Measurements from ENCODE around the gene SYCP2L.

The SYCP2L gene

DNA sequence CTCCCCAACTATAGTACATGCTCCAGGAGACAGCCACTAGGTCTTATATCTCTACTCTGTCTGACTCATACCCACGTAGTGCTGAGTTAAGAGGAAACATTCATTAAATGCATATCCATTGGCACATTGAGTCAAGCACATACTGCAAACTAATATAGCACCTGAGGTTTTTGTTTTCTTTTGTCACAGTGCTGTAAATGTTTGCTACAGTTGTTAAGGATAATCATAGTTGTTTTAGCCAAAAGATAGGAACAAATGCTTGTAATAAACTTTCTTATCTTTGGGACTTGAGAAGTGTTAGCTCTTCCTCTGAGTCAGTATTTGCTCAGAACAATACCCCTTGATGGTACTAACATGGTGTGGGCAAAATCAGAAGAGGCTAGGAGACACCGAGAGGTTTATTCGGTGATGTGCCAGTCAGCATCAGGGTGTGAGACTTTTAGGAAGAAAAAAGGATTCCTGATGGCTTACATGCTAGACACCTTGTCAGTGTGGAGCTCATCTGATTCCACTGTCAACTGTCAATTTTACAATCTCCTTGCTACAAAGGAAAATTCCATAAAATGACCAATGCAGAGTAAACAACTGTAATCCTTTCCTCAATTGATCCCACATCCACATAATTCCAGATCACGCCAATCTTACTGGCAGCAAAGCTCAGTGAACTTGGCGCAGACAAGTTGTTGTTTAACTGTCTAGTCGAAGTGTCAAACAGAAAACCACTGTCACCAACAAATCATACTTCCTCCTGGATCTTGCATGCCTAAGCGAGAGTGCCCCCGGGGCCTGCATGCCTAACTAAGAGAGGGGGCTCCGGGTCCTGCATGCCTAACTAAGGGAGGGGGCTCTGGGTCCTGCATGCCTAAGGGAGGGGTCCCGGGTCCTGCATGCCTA, 121.1 kb downstream of the SYCP2L start:
- Histone ChIP-seq H3K9me3 (ENCODE audit: control insufficient read depth, low read length) (no peaks in the 10 kb centered on the region), H3K27me3 (ENCODE audit: control insufficient read depth, insufficient read depth, low read length) (no peaks in the 10 kb centered on the region), H3K9ac (no peak overlapping the region), H3K4me1 (peaks cover 15% of the 10 kb centered on the region), H3K79me2 (no peaks in the 10 kb centered on the region), H3K36me3 (ENCODE audit: control insufficient read depth, insufficient read depth, low read length) (no peaks in the 10 kb centered on the region), H3K4me3 (ENCODE audit: low read depth, low read length) (no peak overlapping the region), H3K4me2 (ENCODE audit: low read length) (no peak overlapping the region), H2AFZ (no peak overlapping the region), H3K27ac (no peak overlapping the region)
- TF ChIP-seq, protein P1, sequence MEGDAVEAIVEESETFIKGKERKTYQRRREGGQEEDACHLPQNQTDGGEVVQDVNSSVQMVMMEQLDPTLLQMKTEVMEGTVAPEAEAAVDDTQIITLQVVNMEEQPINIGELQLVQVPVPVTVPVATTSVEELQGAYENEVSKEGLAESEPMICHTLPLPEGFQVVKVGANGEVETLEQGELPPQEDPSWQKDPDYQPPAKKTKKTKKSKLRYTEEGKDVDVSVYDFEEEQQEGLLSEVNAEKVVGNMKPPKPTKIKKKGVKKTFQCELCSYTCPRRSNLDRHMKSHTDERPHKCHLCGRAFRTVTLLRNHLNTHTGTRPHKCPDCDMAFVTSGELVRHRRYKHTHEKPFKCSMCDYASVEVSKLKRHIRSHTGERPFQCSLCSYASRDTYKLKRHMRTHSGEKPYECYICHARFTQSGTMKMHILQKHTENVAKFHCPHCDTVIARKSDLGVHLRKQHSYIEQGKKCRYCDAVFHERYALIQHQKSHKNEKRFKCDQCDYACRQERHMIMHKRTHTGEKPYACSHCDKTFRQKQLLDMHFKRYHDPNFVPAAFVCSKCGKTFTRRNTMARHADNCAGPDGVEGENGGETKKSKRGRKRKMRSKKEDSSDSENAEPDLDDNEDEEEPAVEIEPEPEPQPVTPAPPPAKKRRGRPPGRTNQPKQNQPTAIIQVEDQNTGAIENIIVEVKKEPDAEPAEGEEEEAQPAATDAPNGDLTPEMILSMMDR (IDR thresholded peaks at IDR 0.05), result no peak

DNA sequence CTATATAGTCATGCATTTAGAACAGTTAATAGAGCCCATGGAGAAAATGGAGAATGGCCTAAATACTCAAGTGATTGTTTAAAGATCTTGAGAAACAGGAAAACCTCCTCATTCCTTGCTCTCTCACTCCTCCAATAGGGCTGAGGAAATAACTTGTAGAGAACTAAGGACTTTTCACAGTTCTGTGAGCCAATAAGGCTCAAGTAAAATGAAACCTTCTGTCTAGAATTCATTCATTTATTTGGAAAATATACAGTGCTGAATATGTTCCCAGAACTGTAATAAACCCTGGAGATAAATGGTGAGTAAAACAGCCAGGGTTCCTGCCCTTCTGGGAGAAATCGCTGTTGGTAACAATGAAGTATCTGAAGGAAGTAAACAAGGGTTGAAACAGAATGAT, 122.0 kb downstream of the SYCP2L start:
- Histone ChIP-seq H3K4me2 (ENCODE audit: low read length) (no peak overlapping the region), H2AFZ (no peak overlapping the region), H3K9ac (no peak overlapping the region), H3K9me3 (ENCODE audit: control insufficient read depth, low read length) (no peaks in the 10 kb centered on the region), H3K27me3 (ENCODE audit: control insufficient read depth, insufficient read depth, low read length) (no peaks in the 10 kb centered on the region), H3K79me2 (no peaks in the 10 kb centered on the region), H3K36me3 (ENCODE audit: control insufficient read depth, insufficient read depth, low read length) (no peaks in the 10 kb centered on the region), H3K27ac (no peak overlapping the region), H3K4me3 (ENCODE audit: low read depth, low read length) (no peak overlapping the region), H3K4me1 (peaks cover 15% of the 10 kb centered on the region)
- TF ChIP-seq, protein P1 (IDR thresholded peaks at IDR 0.05), result no peak

DNA sequence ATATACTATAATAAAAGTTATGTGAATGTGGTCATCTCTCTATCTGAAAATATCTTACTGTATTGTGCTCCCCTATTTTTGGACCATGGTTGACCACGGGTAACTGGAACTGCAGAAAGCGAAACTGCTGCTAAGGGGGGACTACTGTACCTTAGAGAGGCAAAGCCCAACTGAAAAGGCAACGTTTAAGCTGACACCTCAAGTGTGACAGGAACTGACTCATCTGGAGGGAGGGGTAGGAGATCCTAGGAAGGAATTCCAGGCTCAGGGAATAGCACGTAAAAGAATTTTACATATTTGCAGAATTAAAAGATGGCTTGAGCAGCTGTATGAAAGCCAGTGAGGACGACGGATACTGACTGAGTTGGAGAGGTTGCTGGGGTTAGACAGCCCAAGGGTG, 122.5 kb downstream of the SYCP2L start:
- Histone ChIP-seq H3K4me3 (ENCODE audit: low read depth, low read length) (no peak overlapping the region), H3K79me2 (no peaks in the 10 kb centered on the region), H3K27ac (no peak overlapping the region), H3K27me3 (ENCODE audit: control insufficient read depth, insufficient read depth, low read length) (no peaks in the 10 kb centered on the region), H3K9ac (no peak overlapping the region), H3K4me2 (ENCODE audit: low read length) (no peak overlapping the region), H3K9me3 (ENCODE audit: control insufficient read depth, low read length) (no peaks in the 10 kb centered on the region), H3K36me3 (ENCODE audit: control insufficient read depth, insufficient read depth, low read length) (no peaks in the 10 kb centered on the region), H2AFZ (no peak overlapping the region), H3K4me1 (peaks cover 15% of the 10 kb centered on the region)
- TF ChIP-seq, protein P1 (IDR thresholded peaks at IDR 0.05), result no peak

DNA sequence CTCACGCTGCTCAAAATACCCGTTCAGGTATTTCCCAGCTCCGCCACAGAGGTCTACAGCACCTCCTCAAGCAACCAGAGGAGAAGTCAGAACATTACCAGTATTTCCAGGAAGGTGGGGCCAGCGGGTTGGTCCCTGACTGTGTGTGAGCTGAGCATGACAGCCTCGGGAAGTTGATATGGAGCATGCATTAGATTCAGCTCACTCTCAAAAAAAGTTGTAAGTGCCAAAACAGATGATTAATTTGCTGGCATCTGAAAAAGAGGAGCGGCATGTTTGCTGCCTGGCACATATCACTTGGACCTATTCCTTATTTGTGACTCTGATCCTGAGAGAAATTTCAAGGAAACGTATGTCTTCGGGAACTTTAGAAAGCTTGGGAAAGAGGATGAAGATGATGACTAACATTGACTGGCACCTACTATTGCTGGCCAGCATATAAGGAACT, 125.0 kb downstream of the SYCP2L start:
- Histone ChIP-seq H3K27ac (no peak overlapping the region), H3K9me3 (ENCODE audit: control insufficient read depth, low read length) (no peaks in the 10 kb centered on the region), H3K27me3 (ENCODE audit: control insufficient read depth, insufficient read depth, low read length) (no peaks in the 10 kb centered on the region), H3K36me3 (ENCODE audit: control insufficient read depth, insufficient read depth, low read length) (no peaks in the 10 kb centered on the region), H2AFZ (no peak overlapping the region), H3K79me2 (no peaks in the 10 kb centered on the region), H3K4me1 (peaks cover 15% of the 10 kb centered on the region), H3K9ac (no peak overlapping the region), H3K4me2 (ENCODE audit: low read length) (no peak overlapping the region), H3K4me3 (ENCODE audit: low read depth, low read length) (no peak overlapping the region)
- TF ChIP-seq, protein P1 (IDR thresholded peaks at IDR 0.05), result peak; percentile 24
